GM19468 (cell line): ENCODE measurements around the gene FMNL2.

Source experiments
- ATAC-seq: cut with Tn5 transposase; IDR thresholded peaks from one replicate; pipeline ENCODE4 v1.9.1; 2021; ENCODE audit warnings: mild to moderate bottlenecking, moderate library complexity, moderate number of reproducible peaks; ENCODE audit not compliant: unreplicated experiment; ENCODE audit errors: extremely low read depth

Gene FMNL2

DNA sequence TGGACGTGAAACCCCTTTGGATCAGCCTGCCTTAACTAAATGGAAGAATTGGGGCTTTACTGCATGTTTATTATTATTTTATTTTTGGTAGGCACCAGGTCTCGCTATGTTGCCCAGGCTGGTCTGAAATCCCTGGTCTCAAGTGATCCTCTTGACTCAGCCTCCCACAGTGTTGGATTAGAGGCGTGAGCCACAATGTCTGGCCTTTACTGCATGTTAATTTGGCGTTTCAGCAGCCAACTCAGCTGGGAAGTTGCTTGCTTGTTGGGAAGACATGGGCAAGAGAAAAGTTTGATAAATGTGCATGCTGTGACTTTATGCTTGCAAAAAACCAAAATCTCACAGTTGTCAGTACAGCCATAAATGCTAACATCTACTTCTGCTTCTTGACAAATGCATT, 105.1 kb downstream of the FMNL2 start:
- ATAC-seq, result no peak

DNA sequence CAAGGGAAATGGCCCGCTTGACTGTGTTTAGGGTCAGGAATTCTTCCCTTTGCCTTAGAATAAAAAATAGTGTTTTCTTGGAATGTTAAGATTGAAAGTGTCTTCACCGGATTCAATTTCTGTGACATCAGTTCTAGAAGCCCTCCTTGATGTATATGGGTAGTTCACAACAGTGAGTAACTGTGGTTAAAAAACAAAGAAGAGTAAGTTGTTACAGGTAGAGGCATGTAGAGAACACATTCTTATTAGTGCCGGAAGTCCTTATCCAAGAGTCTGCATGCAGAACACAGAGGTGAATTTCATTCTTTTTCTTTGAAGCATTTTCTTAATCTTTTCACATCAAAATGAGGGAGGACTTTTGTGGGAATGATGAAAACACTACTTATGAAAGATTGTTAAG, 105.5 kb downstream of the FMNL2 start:
- ATAC-seq, result no peak

DNA sequence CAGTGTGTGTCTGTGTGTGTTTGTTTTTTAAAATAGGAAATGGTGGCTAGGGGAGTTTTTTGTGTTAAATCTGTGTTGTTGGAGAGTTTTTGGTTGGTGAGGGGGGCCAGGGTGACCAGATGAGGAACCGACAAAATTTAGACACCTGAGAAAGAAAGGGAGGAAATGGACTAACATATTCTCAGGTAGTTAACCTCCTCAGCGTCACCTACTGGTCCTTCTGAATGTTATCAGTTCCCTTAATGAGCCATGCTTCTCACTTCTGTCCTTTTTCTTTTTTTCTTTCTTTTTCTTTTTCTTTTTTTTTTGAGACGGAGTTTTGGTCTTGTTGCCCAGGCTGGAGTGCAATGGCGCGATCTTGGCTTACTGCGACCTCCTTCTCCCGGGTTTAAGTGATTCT, 107.0 kb downstream of the FMNL2 start:
- no peak for ATAC-seq

DNA sequence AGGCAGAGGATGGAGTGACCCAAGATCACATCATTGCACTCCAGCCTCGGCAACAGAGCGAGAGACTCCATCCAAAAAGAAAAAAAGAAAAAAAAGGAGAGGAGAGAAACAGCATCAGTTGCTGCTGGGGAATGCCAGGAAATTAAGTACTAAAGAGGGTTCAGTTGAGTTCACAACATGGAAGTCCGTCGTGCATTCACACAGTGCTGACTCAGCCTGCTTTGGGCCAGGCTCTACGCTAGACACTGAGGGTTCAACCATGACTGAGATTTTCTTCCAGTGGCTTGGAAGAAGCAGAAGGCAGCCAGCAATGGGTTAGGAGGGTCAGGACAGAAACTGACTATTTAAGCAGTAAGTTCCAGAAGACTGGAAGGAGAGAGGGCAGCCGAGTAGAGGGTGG, 108.8 kb downstream of the FMNL2 start:
- no peak for ATAC-seq

DNA sequence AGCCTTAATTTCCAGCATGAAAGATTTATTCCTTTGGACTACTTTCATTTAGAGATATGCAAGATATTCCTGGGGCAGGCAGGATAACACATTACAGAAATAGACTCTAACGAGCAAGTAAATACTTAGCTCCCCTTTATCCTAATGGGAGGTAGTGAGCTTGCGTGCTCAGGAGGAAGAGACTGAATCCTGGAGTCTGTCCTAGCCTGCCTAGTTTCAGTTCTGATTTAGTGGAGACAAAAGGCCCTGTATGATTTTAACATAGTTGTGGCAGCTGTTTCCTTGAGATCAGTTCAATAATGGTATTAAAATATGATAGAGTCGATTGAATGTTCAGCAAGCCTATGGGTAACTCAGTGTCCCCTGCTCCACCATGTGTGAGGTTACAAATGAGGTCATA, 109.5 kb downstream of the FMNL2 start:
- no peak for ATAC-seq

DNA sequence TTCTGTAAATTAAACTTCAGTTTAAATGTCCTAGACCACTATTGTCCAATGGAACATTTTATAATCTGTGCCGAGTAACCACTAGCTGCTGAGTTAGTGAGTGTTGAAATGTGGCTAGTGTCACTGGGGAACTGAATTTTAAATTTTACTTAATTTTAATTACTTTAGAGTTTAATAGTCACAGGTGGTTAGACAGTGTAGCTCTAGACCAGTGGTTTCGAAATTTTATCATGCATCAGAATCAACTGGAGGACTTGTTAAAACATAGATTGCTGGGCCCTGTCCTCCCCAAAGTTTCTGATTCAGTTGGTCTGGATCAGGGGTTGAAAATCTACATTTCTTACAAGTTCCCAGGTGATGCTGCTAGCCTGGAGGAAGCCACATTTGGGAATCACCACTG, 110.4 kb downstream of the FMNL2 start:
- no peak for ATAC-seq

DNA sequence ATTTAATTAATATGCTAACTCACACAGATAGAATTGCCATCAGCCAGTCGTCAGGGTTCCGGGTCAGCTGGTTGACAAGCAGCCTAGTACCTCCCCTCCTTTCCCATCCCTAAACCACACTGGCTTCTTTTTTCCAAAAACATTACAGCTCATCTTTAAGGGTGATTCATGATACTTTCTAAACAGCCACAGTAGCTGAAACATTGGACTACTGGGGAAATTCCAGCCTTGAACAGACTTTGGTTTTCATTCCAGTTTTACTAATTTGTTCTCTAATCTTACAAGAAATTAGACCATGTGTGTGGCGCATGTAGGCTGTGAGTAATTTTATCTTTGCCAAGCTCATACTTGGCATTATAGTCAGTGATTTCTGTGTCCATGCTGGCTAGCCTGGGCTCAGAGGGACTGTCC, 110.8 kb downstream of the FMNL2 start:
- no peak for ATAC-seq

DNA sequence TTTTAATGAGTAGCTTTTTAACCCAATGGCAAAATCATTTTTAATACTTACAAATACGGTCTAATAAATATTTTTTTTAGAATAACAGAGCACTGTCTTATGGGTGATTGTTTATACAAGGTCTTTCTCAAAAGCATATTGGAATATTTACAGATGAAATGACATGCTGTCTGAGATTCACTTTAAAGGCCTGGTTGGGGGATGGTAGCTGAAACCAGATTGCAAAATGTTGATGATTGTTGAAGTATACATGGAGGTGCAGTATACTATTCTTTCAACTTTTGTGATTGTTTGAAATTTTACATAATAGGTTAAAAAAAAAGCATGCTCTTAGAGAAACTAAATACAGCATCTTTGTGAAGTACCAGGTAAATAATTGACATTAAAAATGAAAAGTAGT, 111.2 kb downstream of the FMNL2 start:
- ATAC-seq, result no peak

DNA sequence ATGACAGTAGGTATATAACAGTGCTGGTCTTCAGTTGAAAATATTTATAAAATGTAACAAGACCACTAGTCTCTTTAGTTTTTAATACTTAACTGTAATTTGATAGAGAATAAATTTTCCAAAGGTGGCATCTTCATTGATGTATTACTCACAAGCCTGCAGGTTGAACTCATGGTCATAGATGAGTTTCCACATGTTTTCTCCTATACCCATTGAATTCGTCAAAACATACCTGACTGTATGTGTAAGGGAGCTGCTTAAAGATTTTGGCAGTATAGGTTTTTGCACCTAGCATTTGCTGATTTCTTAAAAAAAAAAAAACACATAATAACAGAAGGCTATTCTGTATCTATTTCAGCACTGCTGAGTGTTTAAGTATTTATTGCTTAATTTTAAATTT, 112.9 kb downstream of the FMNL2 start:
- no peak for ATAC-seq

DNA sequence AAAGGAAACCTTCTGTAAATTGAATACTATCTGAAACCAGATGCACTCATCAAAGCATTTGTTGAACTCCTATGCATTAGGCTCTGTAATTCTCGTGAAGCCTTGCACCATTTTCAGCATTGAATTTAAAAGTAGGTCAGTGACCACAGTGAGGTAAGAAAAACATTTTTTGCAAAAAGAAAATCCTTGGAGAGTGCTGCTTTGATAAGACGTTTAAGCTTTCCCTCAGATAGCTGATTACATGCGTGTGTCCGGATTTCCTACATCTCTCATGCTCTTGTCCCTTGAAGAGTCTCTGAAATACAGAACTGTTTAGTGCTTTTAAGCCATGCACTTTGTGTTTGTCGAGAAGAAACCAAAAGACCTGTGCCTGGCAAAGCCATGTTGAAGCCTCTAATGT, 113.6 kb downstream of the FMNL2 start:
- no peak for ATAC-seq

DNA sequence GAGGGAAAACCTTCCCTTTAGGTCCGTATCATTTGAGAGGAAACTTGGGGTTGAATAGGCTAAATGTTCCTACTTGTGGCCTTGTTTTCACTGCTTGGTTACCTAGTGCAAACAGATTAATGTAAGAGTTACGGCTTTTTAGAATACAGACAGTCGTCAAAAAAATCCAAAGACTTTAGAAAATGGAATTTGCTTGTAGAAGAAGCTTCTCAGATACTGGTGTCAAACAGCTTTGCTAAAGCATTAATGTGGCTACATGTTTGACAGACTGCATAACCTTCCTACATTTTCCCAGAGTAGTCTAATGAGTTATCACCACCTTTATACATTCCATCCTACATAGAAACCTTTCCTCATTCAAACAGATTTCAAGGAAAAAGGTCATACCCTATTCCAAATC, 114.6 kb downstream of the FMNL2 start:
- no peak for ATAC-seq

DNA sequence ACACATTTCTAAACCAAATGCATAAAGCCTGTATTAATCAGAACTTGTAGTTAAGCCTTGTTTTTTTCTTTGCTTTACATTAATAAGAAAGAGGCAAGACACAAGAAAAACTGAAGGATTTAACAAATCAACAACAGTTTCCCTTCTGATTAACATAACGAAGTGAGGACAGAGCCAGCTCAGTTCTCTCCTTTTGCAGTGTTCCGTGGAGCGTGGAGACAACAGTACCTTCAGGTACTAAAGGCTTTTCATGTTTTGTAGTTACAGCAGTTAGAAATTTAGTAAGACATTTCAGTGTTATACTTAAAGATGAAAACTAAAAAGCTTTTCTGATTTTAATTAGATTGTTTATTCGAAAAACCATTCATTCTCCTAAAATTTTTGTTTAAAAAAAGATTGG, 115.2 kb downstream of the FMNL2 start:
- no peak for ATAC-seq

DNA sequence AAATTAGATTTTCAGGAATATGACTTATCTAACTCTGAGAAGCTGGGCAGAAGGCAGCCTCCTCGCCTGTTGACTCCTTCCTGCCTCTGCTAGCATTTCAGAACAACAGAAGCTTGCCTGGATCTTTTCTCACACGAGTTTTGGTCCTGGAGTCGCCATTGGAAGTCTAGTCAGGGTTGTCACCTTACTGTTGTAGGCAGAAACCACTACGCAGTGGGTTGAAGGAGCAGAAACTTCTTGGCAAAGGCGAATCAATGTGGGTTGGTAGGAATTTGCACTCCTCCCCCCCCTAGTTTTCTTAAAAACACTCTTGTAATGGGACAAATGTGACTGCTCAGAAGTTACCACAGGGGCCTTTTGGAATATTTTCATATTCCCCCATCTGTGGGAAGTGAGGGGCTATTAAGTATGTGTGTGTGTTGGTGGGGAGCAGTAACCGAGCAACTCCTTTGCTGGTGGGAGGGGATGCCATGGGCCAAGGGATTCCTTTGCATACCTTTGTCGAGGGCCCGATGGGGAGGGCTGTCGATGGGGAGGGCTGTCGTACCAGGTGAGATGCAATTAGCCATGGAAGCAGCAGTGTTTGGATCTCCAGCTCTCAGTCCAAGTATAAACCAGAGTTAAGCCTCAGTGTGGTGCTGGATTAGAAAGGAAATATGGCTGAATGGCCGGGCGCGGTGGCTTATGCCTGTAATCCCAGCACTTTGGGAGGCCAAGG, 117.4 kb downstream of the FMNL2 start:
- no peak for ATAC-seq

DNA sequence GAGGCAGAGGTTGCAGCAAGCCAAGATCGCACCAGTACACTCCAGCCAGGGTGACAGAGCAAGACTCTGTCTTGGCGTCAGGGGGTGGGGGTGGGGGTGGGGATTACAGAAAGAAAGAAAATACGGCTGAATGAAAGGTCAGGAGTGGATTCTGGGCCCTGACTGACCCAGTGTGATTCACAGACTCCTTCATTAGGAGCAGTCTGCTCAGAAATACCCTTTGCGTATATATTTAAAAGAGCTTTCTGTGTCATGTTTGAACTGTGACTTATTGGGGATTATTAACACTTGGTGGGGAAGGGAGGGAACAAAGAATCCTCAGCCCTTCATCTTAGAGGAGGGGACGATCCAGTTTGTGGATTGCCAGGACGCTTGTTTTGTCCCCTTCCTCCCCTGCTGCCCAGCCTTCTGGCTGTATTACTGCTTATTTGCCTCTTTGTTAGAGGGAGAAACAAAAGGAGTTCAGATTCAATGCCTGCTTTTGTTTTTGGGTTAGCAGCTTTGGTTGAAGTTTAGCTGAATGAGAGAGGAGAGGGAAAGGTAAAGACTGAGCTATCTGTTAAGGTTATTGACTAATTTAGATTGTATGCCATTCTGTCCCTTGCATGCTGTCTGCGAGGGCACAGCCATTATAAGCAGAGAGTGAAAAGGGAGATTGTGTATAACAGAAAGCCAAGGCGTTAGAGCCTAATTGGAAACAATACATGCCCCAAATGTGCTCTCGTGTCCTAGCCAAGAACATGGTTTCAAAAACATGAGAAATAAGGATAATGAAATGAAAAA, 118.3 kb downstream of the FMNL2 start:
- ATAC-seq, result no peak

DNA sequence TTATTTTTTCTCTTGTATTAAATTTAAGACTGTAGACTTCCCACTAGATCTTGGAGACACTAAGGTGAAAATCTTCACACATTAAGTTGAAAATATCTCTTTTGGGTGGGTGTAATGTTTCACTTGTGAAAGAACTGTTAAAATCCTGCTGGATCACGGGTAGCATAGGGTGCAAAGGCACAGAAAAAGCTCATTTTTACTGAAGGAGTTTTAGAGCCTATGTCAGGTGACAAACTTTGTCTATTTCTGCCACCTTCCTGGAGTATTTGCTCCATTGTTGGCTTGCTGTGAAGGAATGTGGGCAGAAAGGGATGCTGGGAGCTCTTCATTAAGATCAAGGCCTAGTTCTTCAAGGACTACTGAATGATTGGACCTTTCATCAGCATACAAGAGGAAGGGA, 119.4 kb downstream of the FMNL2 start:
- no peak for ATAC-seq

DNA sequence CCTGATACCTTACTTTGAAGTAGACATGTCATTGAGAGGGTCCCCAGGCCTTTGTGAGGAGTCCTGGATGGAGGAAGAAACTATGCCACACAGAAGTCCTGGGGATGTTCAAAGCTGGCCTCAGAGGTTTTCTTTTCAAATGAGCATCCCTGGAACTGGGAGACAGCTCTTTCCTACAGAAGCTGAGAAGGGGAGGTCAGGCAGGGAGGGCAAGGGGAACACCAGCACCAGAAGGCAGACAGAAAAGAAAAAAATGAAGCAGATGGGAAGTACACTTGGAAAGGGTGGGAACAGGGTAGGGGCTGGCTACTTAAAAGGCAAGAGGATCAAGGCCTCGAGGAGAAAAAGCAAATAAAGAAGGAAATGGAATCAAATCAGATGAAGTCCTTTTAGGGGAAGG, 120.0 kb downstream of the FMNL2 start:
- no peak for ATAC-seq

DNA sequence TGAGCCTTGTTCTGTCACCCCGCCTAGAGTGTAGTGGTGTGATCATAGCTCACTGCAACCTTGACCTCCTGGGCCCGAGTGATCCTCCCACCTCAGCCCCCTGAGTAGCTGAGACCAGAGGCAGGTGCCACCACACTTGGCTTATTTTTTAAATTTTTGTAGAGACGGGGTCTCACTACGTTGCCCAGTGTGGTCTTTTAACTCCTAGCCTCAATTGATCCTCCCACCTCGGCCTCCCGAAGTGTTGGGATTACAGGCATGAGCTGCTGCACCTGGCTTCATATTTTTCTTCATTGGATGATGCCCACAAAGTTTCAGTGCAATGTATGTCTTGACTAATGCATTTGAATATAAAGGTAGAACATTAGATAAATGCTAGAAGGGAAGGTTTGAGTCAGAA, 120.8 kb downstream of the FMNL2 start:
- no peak for ATAC-seq

DNA sequence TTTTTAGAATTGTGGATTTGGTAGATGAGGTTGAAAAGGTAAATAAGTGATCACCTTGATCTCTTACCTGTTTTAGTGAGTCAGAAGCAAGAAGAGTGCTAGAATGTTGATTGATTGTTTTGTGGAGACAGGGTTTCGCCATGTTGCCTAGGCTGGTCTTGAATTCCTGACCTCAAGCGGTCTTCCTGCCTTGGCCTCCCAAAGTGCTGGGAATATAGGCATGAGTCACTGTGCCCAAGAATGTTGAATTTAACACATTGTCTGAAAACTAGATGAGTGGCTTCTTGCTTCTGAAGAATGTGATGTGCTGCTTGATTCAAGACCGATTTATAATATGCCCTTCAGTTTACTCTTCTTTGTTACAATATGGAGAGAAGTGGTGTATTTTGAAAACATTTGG, 121.3 kb downstream of the FMNL2 start:
- no peak for ATAC-seq

DNA sequence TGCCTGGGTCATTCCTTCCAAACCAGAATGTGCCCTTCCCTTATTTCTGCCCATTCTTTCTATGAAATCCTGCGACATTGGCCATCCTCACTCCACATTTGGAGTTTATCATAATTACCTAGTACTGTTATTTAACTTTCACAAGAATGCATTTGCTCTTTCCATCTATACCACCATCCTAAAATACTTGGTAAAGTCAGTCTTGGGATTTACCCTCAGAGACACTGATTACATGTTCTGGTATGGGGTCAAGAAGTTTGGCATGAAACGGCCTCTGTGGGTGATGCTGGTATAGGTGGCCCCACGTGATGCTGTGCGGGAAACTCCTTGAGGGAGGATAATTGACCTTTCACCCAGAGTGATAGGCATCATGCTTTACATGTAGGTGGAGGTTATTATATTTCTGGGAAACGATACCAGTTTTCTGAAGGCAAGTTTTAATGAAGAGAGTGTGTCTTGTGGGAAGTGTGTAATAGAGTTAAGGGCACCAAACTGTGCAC, 123.5 kb downstream of the FMNL2 start:
- no peak for ATAC-seq

DNA sequence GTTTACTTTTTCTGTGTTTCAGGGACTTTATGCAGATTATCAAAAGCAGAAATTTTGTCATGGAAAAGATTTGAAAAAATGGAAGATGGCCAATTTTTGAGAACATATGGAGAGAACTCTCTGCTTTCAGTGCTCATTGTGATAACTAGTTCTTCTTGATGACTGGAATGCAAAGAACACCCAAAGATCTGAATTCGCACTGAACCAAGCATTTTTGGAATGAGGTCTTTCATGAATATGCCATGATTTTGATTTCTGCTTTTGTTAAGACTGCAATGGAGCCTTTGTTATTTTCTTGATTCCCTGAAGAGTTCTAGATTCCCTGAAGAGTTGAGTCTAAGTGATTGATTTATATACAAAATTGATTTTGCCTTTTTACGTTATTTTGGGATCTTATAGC, 124.1 kb downstream of the FMNL2 start:
- ATAC-seq, result no peak

DNA sequence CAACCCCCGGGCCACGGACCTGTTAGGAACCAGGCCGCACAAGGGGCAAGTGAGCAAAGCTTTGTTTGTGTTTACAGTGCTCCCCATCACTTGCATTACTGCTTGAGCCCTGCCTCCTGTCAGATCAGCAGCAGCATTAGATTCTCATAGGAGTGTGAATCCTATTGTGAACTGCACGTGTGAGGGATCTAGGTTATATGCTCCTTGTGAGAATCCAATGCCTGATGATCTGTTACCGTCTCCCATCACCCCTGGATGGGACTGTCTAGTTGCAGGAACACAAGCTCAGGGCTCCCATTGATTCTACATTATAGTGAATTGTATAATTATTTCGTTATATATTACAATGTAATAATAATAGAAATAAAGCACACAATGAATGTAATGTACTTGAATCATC, 125.6 kb downstream of the FMNL2 start:
- no peak for ATAC-seq

DNA sequence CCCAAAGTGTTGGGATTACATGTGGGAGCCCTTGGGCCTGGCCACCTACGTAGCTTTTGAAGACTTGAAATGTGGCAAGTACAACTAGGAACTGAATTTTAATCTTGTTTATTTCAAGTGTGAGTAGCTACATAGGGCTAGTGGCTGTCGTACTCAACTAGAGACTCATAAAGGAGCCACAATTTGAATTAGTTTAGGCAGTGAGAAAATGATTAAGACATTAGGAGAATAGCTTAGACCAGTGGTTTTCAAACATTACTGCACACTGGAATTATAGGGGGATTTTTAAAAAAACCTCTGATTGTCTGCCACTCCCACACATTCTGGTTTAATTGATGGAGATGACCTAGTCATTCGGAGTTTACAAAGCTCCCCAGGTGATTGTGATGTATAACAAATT, 127.1 kb downstream of the FMNL2 start:
- no peak for ATAC-seq
